NCI-H2171 treated with DMSO at 0.1 percent for 48 hours (cell line): ENCODE data around the gene ATP11A.

ENCODE experiments used
- DNase-seq: peaks from one replicate; lab custom pipeline; 2025; lab: John Stamatoyannopoulos, UW

ATP11A gene

GRCh38 chr13:112723771-112724170, 33.9 kb downstream of the ATP11A start:
- no peak for DNase-seq

- DNase-seq: no peak
These were observed 35.0 kb downstream of the ATP11A start for GRCh38 chr13:112724788-112725345.

- peak; percentile 64 for DNase-seq
These were observed 35.6 kb downstream of the ATP11A start for GRCh38 chr13:112725346-112726015.

- peak; percentile 62 for DNase-seq
These were observed 36.4 kb downstream of the ATP11A start for GRCh38 chr13:112726016-112726767.

- DNase-seq: peak; percentile 72
These were observed 37.7 kb downstream of the ATP11A start for GRCh38 chr13:112727581-112727980.

GRCh38 chr13:112728375-112729126, 38.7 kb downstream of the ATP11A start:
- no peak for DNase-seq

GRCh38 chr13:112729408-112729807, 39.6 kb downstream of the ATP11A start:
- no peak for DNase-seq

- no peak for DNase-seq
These were observed 40.4 kb downstream of the ATP11A start for GRCh38 chr13:112730157-112730671.

GRCh38 chr13:112731667-112732616, 42.1 kb downstream of the ATP11A start:
- no peak for DNase-seq

- peak; percentile 11 for DNase-seq
These were observed 42.8 kb downstream of the ATP11A start for GRCh38 chr13:112732679-112733078.

- peak; percentile 36 for DNase-seq
These were observed 43.3 kb downstream of the ATP11A start for GRCh38 chr13:112733112-112733511.

- no peak for DNase-seq
These were observed 44.0 kb downstream of the ATP11A start for GRCh38 chr13:112733661-112734379.

- no peak for DNase-seq
These were observed 45.1 kb downstream of the ATP11A start for GRCh38 chr13:112734696-112735547.

- no peak for DNase-seq
These were observed 46.0 kb downstream of the ATP11A start for GRCh38 chr13:112735791-112736190.

- DNase-seq: no peak
These were observed 47.5 kb downstream of the ATP11A start for GRCh38 chr13:112737294-112737693.

GRCh38 chr13:112738606-112739005, 48.8 kb downstream of the ATP11A start:
- no peak for DNase-seq

- DNase-seq: no peak
These were observed 50.8 kb downstream of the ATP11A start for GRCh38 chr13:112740502-112741131.

- no peak for DNase-seq
These were observed 51.4 kb downstream of the ATP11A start for GRCh38 chr13:112741185-112741755.
